Lung (tissue), 16 donors: ENCODE results near the gene EOLA1. TPM values are rescaled to one million over a fixed set of nuclear protein-coding genes. Genes with fewer than 3 reads are reported as not detected.
A peak's percentile ranks its signal among the peaks of the same experiment; 100 is the strongest.

Source experiments
- ATAC-seq: fragments of 200-7000 bp; cut with Tn5 transposase; one replicate; pipeline ENCODE4 v1.9.1; 2020; ENCODE audit warnings: moderate number of reproducible peaks; ENCODE audit not compliant: insufficient read depth, low FRiP score
- DNase-seq, 3 donors: peaks; one replicate each; pipeline ENCODE4 v3.0.0-alpha.2; 2013 to 2017
- H3K27ac ChIP-seq, 2 donors: one replicate each; pipeline ENCODE4 v1.5.1; 2013; ENCODE audit warnings: mild to moderate bottlenecking in 2 of 2, moderate library complexity in 2 of 2, control low read depth in 1 of 2, inconsistent platforms in 1 of 2, low read depth in 1 of 2, low read length in 1 of 2
- H3K27me3 ChIP-seq, 3 donors: one replicate each; pipeline ENCODE4 v1.5.1; 2013; ENCODE audit warnings: low read length in 2 of 3; ENCODE audit not compliant: control insufficient read depth in 3 of 3, insufficient read depth in 3 of 3
- H3K36me3 ChIP-seq, 4 donors: one replicate each; pipeline ENCODE4 v1.5.1; 2013; ENCODE audit warnings: low read length in 4 of 4, mild to moderate bottlenecking in 1 of 4, moderate library complexity in 1 of 4; ENCODE audit not compliant: control insufficient read depth in 4 of 4, insufficient read depth in 4 of 4
- H3K4me1 ChIP-seq, 5 donors: one replicate each; pipeline ENCODE4 v1.5.1; 2013; ENCODE audit warnings: low read length in 5 of 5, mild to moderate bottlenecking in 2 of 5, moderate library complexity in 1 of 5; ENCODE audit not compliant: control insufficient read depth in 5 of 5, insufficient read depth in 5 of 5
- H3K4me3 ChIP-seq: one replicate; pipeline ENCODE4 v1.5.1; 2013; ENCODE audit warnings: mild to moderate bottlenecking, control low read depth, moderate library complexity
- H3K9ac ChIP-seq, 2 donors: one replicate each; pipeline ENCODE4 v1.5.1; 2013; ENCODE audit warnings: low read length in 2 of 2, control low read depth in 1 of 2; ENCODE audit not compliant: insufficient read depth in 1 of 2
- H3K9me3 ChIP-seq, 4 donors: one replicate each; pipeline ENCODE4 v1.5.1; 2013; ENCODE audit warnings: low read length in 3 of 4, mild to moderate bottlenecking in 1 of 4, moderate library complexity in 1 of 4; ENCODE audit not compliant: control insufficient read depth in 4 of 4, insufficient read depth in 3 of 4
- CTCF ChIP-seq: IDR thresholded peaks from 2 replicates; pipeline ENCODE4 v1.5.1; 2012; ENCODE audit warnings: mild to moderate bottlenecking; ENCODE audit errors: control extremely low read depth, extremely low read depth
- WGBS, 2 donors: extraction: QIAGEN DNeasy Blood & Tissue Kit; methylation state at CpG; one replicate each; pipeline ENCODE4 v1.1.7; 2013; 5-methylcytosine and 5-hydroxymethylcytosine counted together
- long read RNA-seq, 5 donors: transcript quantifications; one replicate each; lab custom pipeline, GENCODE V29; 2026
- polyA plus RNA-seq, 2 donors: library from polyadenylated mRNA; stranded (reverse); fragments of 200-250 nt; gene quantifications; one replicate each; pipeline ENCODE4 v1.2.1, GENCODE V29; 2013
- total RNA-seq, 2 donors: library from RNA; depleted of rRNA in 1 of 2; stranded (reverse); fragments of >200 nt in 1 of 2; gene quantifications; one replicate each; pipeline ENCODE4 v1.2.1, GENCODE V29; 2014 to 2021
- donor health status: control.
- donor health status: control.
- donor health status: Bipolar disorder and iron deficiency.
- donor health status: healthy.
- donor health status: DM: yes; HTN: yes; CAD: no.

Gene EOLA1
- total RNA-seq, result 10 to 100 TPM; 11.5 to 19.3 TPM
- polyA plus RNA-seq, result 10 to 100 TPM; 17.7 to 19.9 TPM
- long read RNA-seq, donor 1, result 0 reads
- long read RNA-seq, donor 2, partial matches to known transcripts, result 0 of 2 reads
- long read RNA-seq, donor 2, other reads (novel, unspliced or antisense), result 0 of 2 reads
- long read RNA-seq, donor 3, partial matches to known transcripts, result 0 of 1 reads
- long read RNA-seq, donor 3, other reads (novel, unspliced or antisense), result 0 of 1 reads
- long read RNA-seq, donor 4, partial matches to known transcripts, result 0 of 2 reads
- long read RNA-seq, donor 4, other reads (novel, unspliced or antisense), result 0 of 2 reads
- long read RNA-seq, donor 5, partial matches to known transcripts, result 0 of 4 reads
- long read RNA-seq, donor 5, other reads (novel, unspliced or antisense), result 0 of 4 reads

DNA sequence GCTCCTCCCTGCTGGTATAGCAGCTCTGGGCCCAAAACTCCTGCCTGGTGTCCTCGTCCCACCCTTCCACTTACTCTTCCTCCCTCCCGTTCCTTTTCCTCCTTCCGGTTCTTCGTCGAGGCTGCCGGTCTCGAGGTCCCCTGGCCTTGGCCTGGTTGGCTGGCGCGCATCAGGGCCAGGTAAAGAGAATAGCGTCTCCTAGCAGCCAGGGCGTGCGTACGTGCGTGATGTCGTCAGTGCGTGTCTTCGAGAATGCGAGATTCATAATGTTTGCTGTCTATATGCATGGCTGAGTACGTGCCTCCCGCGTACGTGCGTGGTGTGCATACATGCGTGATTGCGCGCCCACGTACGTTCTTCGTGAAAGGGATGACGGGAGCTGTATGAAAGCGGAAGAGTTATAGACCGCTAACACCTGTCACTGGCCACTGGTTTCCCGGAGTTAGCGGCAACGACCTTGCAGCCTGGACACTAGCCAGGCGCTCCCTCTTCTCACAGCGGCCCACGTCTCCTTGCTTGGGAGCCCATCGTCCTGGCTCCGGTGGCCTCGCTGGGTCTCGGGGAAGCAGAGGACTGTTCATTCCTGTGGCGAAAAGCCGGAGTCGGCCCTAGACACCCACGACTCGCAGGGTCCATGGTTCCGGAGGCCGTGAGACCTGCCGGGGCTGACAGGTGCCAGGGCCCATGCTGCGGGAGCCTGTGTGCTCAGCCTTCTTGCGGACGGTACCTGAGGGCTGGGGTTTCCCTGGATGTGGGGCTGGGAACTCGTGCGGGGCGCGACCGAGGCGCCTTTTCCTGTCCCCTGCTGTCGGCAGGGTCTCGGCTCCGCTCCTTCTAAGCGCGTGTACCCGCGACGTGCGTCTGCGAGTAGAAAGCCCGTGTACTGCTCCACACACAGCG, at the start of gene EOLA1:
Gene EOLA1, plus strand, starts transcription at position 392 of the 900 bp plus-strand sequence. CDS start 4,619 bp downstream, outside the sequence.
- H3K27me3 ChIP-seq, result no peaks in the 10 kb centered on the region
- TF ChIP-seq CTCF, result no peak
- peak within 1 kb of the TSS; percentile 83 to 95 for H3K27ac ChIP-seq
- DNase-seq, result peak; percentile 88 to 93 (median 90)
- peaks cover 0 to 3% (median 0%) of the 10 kb centered on the region in 4 donors for H3K36me3 ChIP-seq
- peaks cover 0 to 4% (median 0%) of the 10 kb centered on the region in 5 donors for H3K4me1 ChIP-seq
- H3K9ac ChIP-seq, result peak within 1 kb of the TSS; percentile 71 to 83
- WGBS, 2 donors, result 1 to 42% methylated on average over 40 to 71 of the region's 71 CpGs
- peaks cover 0 to 3% (median 0%) of the 10 kb centered on the region in 4 donors for H3K9me3 ChIP-seq
- peak within 1 kb of the TSS; percentile 55 for H3K4me3 ChIP-seq
- ATAC-seq, result peak; percentile 63

GRCh38 chrX:149491812-149492211, 49.0 kb upstream of the EOLA1 start:
- H3K9me3 ChIP-seq, result peaks cover 0 to 5% (median 0%) of the 10 kb centered on the region in 4 donors
- H3K27ac ChIP-seq, result no peak overlapping the region
- no peak for TF ChIP-seq CTCF
- no peak overlapping the region for H3K4me3 ChIP-seq
- ATAC-seq (no peak), DNase-seq (no peak)
- no peaks in the 10 kb centered on the region for H3K27me3 ChIP-seq
- H3K4me1 ChIP-seq, result no peaks in the 10 kb centered on the region
- peaks cover 0 to 32% (median 8%) of the 10 kb centered on the region in 4 donors for H3K36me3 ChIP-seq
- H3K9ac ChIP-seq, result no peak overlapping the region
- 49 to 59% methylated on average over 2 of the region's 2 CpGs for WGBS, 2 donors

- Histone ChIP-seq H3K27me3 (peaks cover 0 to 2% (median 0%) of the 10 kb centered on the region in 3 donors), H3K27ac (peak overlapping the region; percentile 0 to 22), H3K9me3 (peaks cover 0 to 5% (median 0%) of the 10 kb centered on the region in 4 donors), H3K36me3 (peaks cover 6 to 39% (median 12%) of the 10 kb centered on the region in 4 donors), H3K4me3 (no peak overlapping the region), H3K4me1 (no peaks in the 10 kb centered on the region), H3K9ac (no peak overlapping the region)
- no peak for DNase-seq
- no peak for TF ChIP-seq CTCF
- no peak for ATAC-seq
- 66 to 83% methylated on average over 12 to 13 of the region's 13 CpGs for WGBS, 2 donors
These were observed 46.9 kb upstream of the EOLA1 start for GRCh38 chrX:149493567-149494562.
